Measurements from ENCODE around the gene BTRC. TPM values are rescaled to one million over a fixed set of nuclear protein-coding genes. Genes with fewer than 3 reads are reported as not detected.
"Not testable (repeated sequence)": the region's sequence is repeated elsewhere in the genome, so short reads cannot be mapped to it uniquely, and the experiment has no call there.

BTRC gene
- total and polyA plus RNA-seq, 8 donors: 3.5 to 14.5 (median 4.7) TPM

- Histone ChIP-seq H3K4me3 (no peak overlapping the region), H3K36me3 (peaks cover 31 to 96% (median 87%) of the 10 kb centered on the region in 4 donors), H3K9me3 (no peaks in the 10 kb centered on the region), H3K4me1 (peaks cover 0 to 2% (median under 1%) of the 10 kb centered on the region in 4 donors), H3K27ac (no peak overlapping the region), H3K27me3 (no peaks in the 10 kb centered on the region)
- intact Hi-C loops (cut with DNase I; ENCODE audit: low total_unique reads): no loop called here
- TF ChIP-seq POLR2A (IDR thresholded peaks at IDR 0.05) (no peak), EP300 (IDR thresholded peaks at IDR 0.05) (no peak), CTCF (IDR thresholded peaks at IDR 0.05) (no peak), POLR2AphosphoS5 (IDR thresholded peaks at IDR 0.05) (no peak)
- 84 to 90% (median 87%) methylated on average over 8 to 10 of the region's 10 CpGs for WGBS, 5 donors
- DNase-seq: no peak
These were observed 226.8 kb downstream of the BTRC start for GRCh38 chr10:101580486-101581399.

GRCh38 chr10:101585841-101586240 is 231.9 kb downstream of the BTRC start:
- no peak for TF ChIP-seq POLR2A (IDR thresholded peaks at IDR 0.05)
- no peak for TF ChIP-seq POLR2AphosphoS5 (IDR thresholded peaks at IDR 0.05)
- no peak for TF ChIP-seq EP300 (IDR thresholded peaks at IDR 0.05)
- TF ChIP-seq CTCF (IDR thresholded peaks at IDR 0.05): no peak
- intact Hi-C loops (cut with DNase I; ENCODE audit: low total_unique reads): no loop called here
- Histone ChIP-seq H3K27ac (no peak overlapping the region), H3K36me3 (peaks cover 17 to 52% (median 50%) of the 10 kb centered on the region in 4 donors), H3K4me1 (peaks cover 18 to 34% (median 30%) of the 10 kb centered on the region in 4 donors), H3K9me3 (no peaks in the 10 kb centered on the region), H3K4me3 (no peak overlapping the region), H3K27me3 (no peaks in the 10 kb centered on the region)
- WGBS, 5 donors: 92 to 98% (median 96%) methylated on average over 9 of the region's 9 CpGs
- no peak for DNase-seq

GRCh38 chr10:101587725-101588653 is 234.0 kb downstream of the BTRC start, which contains the start of the genes DPCD and POLL:
DPCD (plus strand) TSS chr10:101588321; CDS start chr10:101588337, 16 bp downstream.
POLL (minus strand) TSS chr10:101588257; CDS start chr10:101587360, 897 bp downstream.
- TF ChIP-seq POLR2AphosphoS5 (IDR thresholded peaks at IDR 0.05): peak in 2 of 3 donors; percentile 55 to 81
- no peak for TF ChIP-seq POLR2A (IDR thresholded peaks at IDR 0.05)
- Histone ChIP-seq H3K27ac (peak within 1 kb of the TSS; percentile 61 to 89 (median 79)), H3K36me3 (peaks cover 8 to 31% (median 29%) of the 10 kb centered on the region in 4 donors), H3K4me1 (peaks cover 18 to 34% (median 30%) of the 10 kb centered on the region in 4 donors), H3K9me3 (no peaks in the 10 kb centered on the region), H3K27me3 (no peaks in the 10 kb centered on the region), H3K4me3 (peak within 1 kb of the TSS; percentile 82 to 98 (median 90))
- DNase-seq: peak; percentile 98 to 99
- 0 to 1% (median 1%) methylated on average over 39 to 50 of the region's 50 CpGs for WGBS, 5 donors
- intact Hi-C loops (cut with DNase I; ENCODE audit: low total_unique reads): no loop called here

- H3K36me3 ChIP-seq: peaks cover 0 to 22% (median 21%) of the 10 kb centered on the region in 4 donors
- no peak for DNase-seq
- TF ChIP-seq CTCF (IDR thresholded peaks at IDR 0.05) (no peak), POLR2A (IDR thresholded peaks at IDR 0.05) (no peak), EP300 (IDR thresholded peaks at IDR 0.05) (no peak), POLR2AphosphoS5 (IDR thresholded peaks at IDR 0.05) (no peak)
- WGBS, 5 donors: 35 to 44% (median 39%) methylated on average over 5 of the region's 5 CpGs
- no peak overlapping the region for H3K27ac ChIP-seq
- no peaks in the 10 kb centered on the region for H3K9me3 ChIP-seq
- H3K4me1 ChIP-seq: peaks cover 18 to 34% (median 30%) of the 10 kb centered on the region in 4 donors
- no peaks in the 10 kb centered on the region for H3K27me3 ChIP-seq
- H3K4me3 ChIP-seq: peak overlapping the region; percentile 82 to 98 (median 90)
- intact Hi-C loops (cut with DNase I; ENCODE audit: low total_unique reads): no loop called here
These were observed 234.9 kb downstream of the BTRC start for GRCh38 chr10:101588879-101589278.

- Histone ChIP-seq H3K4me1 (peaks cover 6 to 13% (median 11%) of the 10 kb centered on the region in 4 donors), H3K36me3 (peaks cover 0 to 16% (median 7%) of the 10 kb centered on the region in 4 donors)
- H3K9me3 ChIP-seq; intact Hi-C loops (cut with DNase I; ENCODE audit: low total_unique reads); DNase-seq; H3K4me3 ChIP-seq; H3K27me3 ChIP-seq; H3K27ac ChIP-seq: not testable (repeated sequence)
- WGBS, 5 donors: 64 to 99% (median 75%) methylated on average over 2 of the region's 2 CpGs
These were observed 239.4 kb downstream of the BTRC start for GRCh38 chr10:101593331-101593730.

Measured in stomach (tissue), 9 donors.